GM12892 (cell line): ENCODE measurements around the gene KRTAP10-6.

Source experiments
- POLR2AphosphoS5 ChIP-seq: IDR thresholded peaks from 2 replicates; pipeline ENCODE4 v1.6.1; 2011; ENCODE audit warnings: low read depth, low read length, control low read depth
- TAF1 ChIP-seq: IDR thresholded peaks from 2 replicates; pipeline ENCODE4 v1.6.1; 2011; ENCODE audit warnings: low read depth, mild to moderate bottlenecking, control low read depth, low read length, borderline replicate concordance

- TF ChIP-seq POLR2AphosphoS5 (no peak), TAF1 (no peak)
These were observed 13.1 kb downstream of the KRTAP10-6 start for GRCh38 chr21:44579056-44579832.
